ENCODE measurements around the gene IGSF5. TPM values are rescaled to one million over a fixed set of nuclear protein-coding genes. Genes with fewer than 3 reads are reported as not detected.
"Not testable (repeated sequence)": the region's sequence is repeated elsewhere in the genome, so short reads cannot be mapped to it uniquely, and the experiment has no call there.

IGSF5 gene
- total RNA-seq, 2 donors from 2014 or later: 0.64 to 0.82 TPM

- Histone ChIP-seq H3K27me3 (no peaks in the 10 kb centered on the region), H3K4me1 (no peaks in the 10 kb centered on the region), H3K36me3 (no peaks in the 10 kb centered on the region), H3K4me3 (no peak overlapping the region), H3K27ac (no peak overlapping the region), H3K9me3 (no peaks in the 10 kb centered on the region), H3K9ac (ENCODE audit: low read depth in 2 of 2, low read length in 2 of 2) (no peak overlapping the region)
- intact Hi-C loops (cut with DNase I): no loop called here
- no peak for TF ChIP-seq CTCF (IDR thresholded peaks at IDR 0.05)
- DNase-seq: no peak
Measured at GRCh38 chr21:39737376-39738000, 7.5 kb upstream of the IGSF5 start.

GRCh38 chr21:39738566-39738965 lies 6.4 kb upstream of the IGSF5 start:
- Histone ChIP-seq H3K4me3 (no peak overlapping the region), H3K9me3 (no peaks in the 10 kb centered on the region), H3K4me1 (no peaks in the 10 kb centered on the region), H3K9ac (ENCODE audit: low read depth in 2 of 2, low read length in 2 of 2) (no peak overlapping the region), H3K36me3 (no peaks in the 10 kb centered on the region), H3K27me3 (no peaks in the 10 kb centered on the region), H3K27ac (no peak overlapping the region)
- intact Hi-C loops (cut with DNase I): no loop called here
- no peak for TF ChIP-seq CTCF (IDR thresholded peaks at IDR 0.05)
- no peak for DNase-seq

- H3K4me3 ChIP-seq; intact Hi-C loops (cut with DNase I); DNase-seq; H3K9ac ChIP-seq (ENCODE audit: low read depth in 2 of 2, low read length in 2 of 2); H3K4me1 ChIP-seq; H3K9me3 ChIP-seq; H3K27ac ChIP-seq; H3K27me3 ChIP-seq; H3K36me3 ChIP-seq: not testable (repeated sequence)
Measured at GRCh38 chr21:39739531-39739930, 5.5 kb upstream of the IGSF5 start.

- H3K27me3 ChIP-seq; intact Hi-C loops (cut with DNase I): not testable (repeated sequence)
Measured at GRCh38 chr21:39742561-39742960, 2.4 kb upstream of the IGSF5 start.

GRCh38 chr21:39745332-39745731 lies 349 bp downstream of the IGSF5 start:
- DNase-seq; H3K9ac ChIP-seq (ENCODE audit: low read depth in 2 of 2, low read length in 2 of 2); H3K4me3 ChIP-seq; H3K9me3 ChIP-seq; H3K27me3 ChIP-seq; H3K27ac ChIP-seq; H3K4me1 ChIP-seq; H3K36me3 ChIP-seq; intact Hi-C loops (cut with DNase I): not testable (repeated sequence)

More at GRCh38 chr21:39742561-39742960, 2.4 kb upstream of the IGSF5 start:
- H3K9me3 ChIP-seq; H3K36me3 ChIP-seq; H3K9ac ChIP-seq (ENCODE audit: low read depth in 2 of 2, low read length in 2 of 2); H3K27ac ChIP-seq; H3K4me3 ChIP-seq; DNase-seq; H3K4me1 ChIP-seq: not testable (repeated sequence)

- Histone ChIP-seq H3K9me3 (no peaks in the 10 kb centered on the region), H3K4me1 (no peaks in the 10 kb centered on the region), H3K9ac (ENCODE audit: low read depth in 2 of 2, low read length in 2 of 2) (no peak overlapping the region), H3K27me3 (no peaks in the 10 kb centered on the region), H3K27ac (no peak overlapping the region), H3K36me3 (no peaks in the 10 kb centered on the region), H3K4me3 (no peak overlapping the region)
- TF ChIP-seq CTCF (IDR thresholded peaks at IDR 0.05): no peak
- intact Hi-C loops (cut with DNase I): no loop called here
- no peak for DNase-seq
Measured at GRCh38 chr21:39750670-39751069, 5.7 kb downstream of the IGSF5 start.

GRCh38 chr21:39754811-39755210 lies 9.8 kb downstream of the IGSF5 start:
- no peak overlapping the region for H3K9ac ChIP-seq (ENCODE audit: low read depth in 2 of 2, low read length in 2 of 2)
- no peaks in the 10 kb centered on the region for H3K9me3 ChIP-seq
- TF ChIP-seq CTCF (IDR thresholded peaks at IDR 0.05): no peak
- intact Hi-C loops (cut with DNase I): no loop called here
- no peaks in the 10 kb centered on the region for H3K27me3 ChIP-seq
- no peak for DNase-seq
- no peaks in the 10 kb centered on the region for H3K4me1 ChIP-seq
- no peak overlapping the region for H3K27ac ChIP-seq
- no peak overlapping the region for H3K4me3 ChIP-seq
- H3K36me3 ChIP-seq: no peaks in the 10 kb centered on the region

All from colonic mucosa (tissue), 4 donors.